GM21786 (cell line): ENCODE data around the gene SGMS2.

Source experiments
- ATAC-seq: cut with Tn5 transposase; IDR thresholded peaks from one replicate; pipeline ENCODE4 v1.9.1; 2021; ENCODE audit not compliant: unreplicated experiment

Gene SGMS2

GRCh38 chr4:107863850-107864371, 39.2 kb downstream of the SGMS2 start:
- ATAC-seq: no peak

- ATAC-seq: no peak
Observed at GRCh38 chr4:107866726-107867125, 42.0 kb downstream of the SGMS2 start.

- no peak for ATAC-seq
Observed at GRCh38 chr4:107870236-107870635, 45.5 kb downstream of the SGMS2 start.

- no peak for ATAC-seq
Observed at GRCh38 chr4:107870916-107871786, 46.4 kb downstream of the SGMS2 start.

GRCh38 chr4:107874024-107874423, 49.3 kb downstream of the SGMS2 start:
- no peak for ATAC-seq

- ATAC-seq: no peak
Observed at GRCh38 chr4:107876099-107876498, 51.4 kb downstream of the SGMS2 start.

- ATAC-seq: no peak
Observed at GRCh38 chr4:107877361-107877760, 52.6 kb downstream of the SGMS2 start.

- no peak for ATAC-seq
Observed at GRCh38 chr4:107885865-107886264, 61.1 kb downstream of the SGMS2 start.

GRCh38 chr4:107888237-107888636, 63.5 kb downstream of the SGMS2 start:
- no peak for ATAC-seq

GRCh38 chr4:107890779-107891178, 66.0 kb downstream of the SGMS2 start:
- ATAC-seq: no peak

GRCh38 chr4:107891299-107891698, 66.6 kb downstream of the SGMS2 start:
- ATAC-seq: no peak

- ATAC-seq: no peak
Observed at GRCh38 chr4:107893171-107894137, 68.7 kb downstream of the SGMS2 start.

- ATAC-seq: no peak
Observed at GRCh38 chr4:107894138-107894603, 69.4 kb downstream of the SGMS2 start.

- peak; percentile 68 for ATAC-seq
Observed at GRCh38 chr4:107896158-107896645, 71.5 kb downstream of the SGMS2 start.

GRCh38 chr4:107896646-107897045, 71.9 kb downstream of the SGMS2 start:
- no peak for ATAC-seq

- ATAC-seq: no peak
Observed at GRCh38 chr4:107897823-107898222, 73.1 kb downstream of the SGMS2 start.

- ATAC-seq: no peak
Observed at GRCh38 chr4:107900067-107900466, 75.3 kb downstream of the SGMS2 start.

- ATAC-seq: no peak
Observed at GRCh38 chr4:107900508-107900907, 75.8 kb downstream of the SGMS2 start.

GRCh38 chr4:107901213-107901934, 76.6 kb downstream of the SGMS2 start:
- no peak for ATAC-seq

GRCh38 chr4:107902715-107903114, 78.0 kb downstream of the SGMS2 start:
- peak; percentile 91 for ATAC-seq
